ENCODE data around the gene PEX11B.

The PEX11B gene

GRCh38 chr1:145918144-145918991 is at the start of gene PEX11B:
Gene PEX11B, minus strand, starts transcription at chr1:145918717. Its CDS starts 29 bp downstream, at chr1:145918688.
- DNase-seq, result peak; percentile 95

GRCh38 chr1:145967288-145967687 is 48.8 kb upstream of the PEX11B start:
- DNase-seq, result no peak

GRCh38 chr1:145965119-145965744 is 46.7 kb upstream of the PEX11B start:
- no peak for DNase-seq

- peak; percentile 95 for DNase-seq
Measured at GRCh38 chr1:145964328-145965118, 46.0 kb upstream of the PEX11B start, which contains the start of the genes ANKRD34A and POLR3GL. Gene ANKRD34A, minus strand, starts transcription at chr1:145964575. Its CDS starts 2,816 bp downstream, at chr1:145961759. Gene POLR3GL, plus strand, starts transcription at chr1:145964690. Its CDS starts 10,176 bp downstream, at chr1:145974866.

- DNase-seq, result peak; percentile 5
Measured at GRCh38 chr1:145963265-145964019, 44.9 kb upstream of the PEX11B start.

- DNase-seq, result peak; percentile 56
Measured at GRCh38 chr1:145962157-145963102, 43.9 kb upstream of the PEX11B start.

- DNase-seq, result peak; percentile 44
Measured at GRCh38 chr1:145961425-145962156, 43.1 kb upstream of the PEX11B start.

- DNase-seq, result no peak
Measured at GRCh38 chr1:145961109-145961424, 42.5 kb upstream of the PEX11B start.

GRCh38 chr1:145960468-145961108 is 42.1 kb upstream of the PEX11B start:
- peak; percentile 62 for DNase-seq

GRCh38 chr1:145959957-145960467 is 41.5 kb upstream of the PEX11B start:
- no peak for DNase-seq

GRCh38 chr1:145959333-145959732 is 40.8 kb upstream of the PEX11B start:
- no peak for DNase-seq

GRCh38 chr1:145958734-145959133 is 40.2 kb upstream of the PEX11B start:
- no peak for DNase-seq

- peak; percentile 95 for DNase-seq
Measured at GRCh38 chr1:145957443-145958319, 39.2 kb upstream of the PEX11B start, which contains the start of gene LIX1L. Gene LIX1L, minus strand, starts transcription at chr1:145958017. Its CDS starts 90 bp downstream, at chr1:145957927.

GRCh38 chr1:145956781-145957442 is 38.4 kb upstream of the PEX11B start:
- peak; percentile 34 for DNase-seq

GRCh38 chr1:145956361-145956760 is 37.8 kb upstream of the PEX11B start:
- DNase-seq, result no peak

- no peak for DNase-seq
Measured at GRCh38 chr1:145955436-145955835, 36.9 kb upstream of the PEX11B start.

GRCh38 chr1:145953861-145954260 is 35.3 kb upstream of the PEX11B start:
- DNase-seq, result no peak

- no peak for DNase-seq
Measured at GRCh38 chr1:145952903-145953302, 34.4 kb upstream of the PEX11B start.
